Measurements from ENCODE around the gene CHCHD4. TPM values are rescaled to one million over a fixed set of nuclear protein-coding genes. Genes with fewer than 3 reads are reported as not detected.
A peak's percentile ranks its signal among the peaks of the same experiment; 100 is the strongest.

CHCHD4 gene
- polyA plus RNA-seq, 3 donors = 6.5 to 13.8 (median 13.6) TPM

DNA sequence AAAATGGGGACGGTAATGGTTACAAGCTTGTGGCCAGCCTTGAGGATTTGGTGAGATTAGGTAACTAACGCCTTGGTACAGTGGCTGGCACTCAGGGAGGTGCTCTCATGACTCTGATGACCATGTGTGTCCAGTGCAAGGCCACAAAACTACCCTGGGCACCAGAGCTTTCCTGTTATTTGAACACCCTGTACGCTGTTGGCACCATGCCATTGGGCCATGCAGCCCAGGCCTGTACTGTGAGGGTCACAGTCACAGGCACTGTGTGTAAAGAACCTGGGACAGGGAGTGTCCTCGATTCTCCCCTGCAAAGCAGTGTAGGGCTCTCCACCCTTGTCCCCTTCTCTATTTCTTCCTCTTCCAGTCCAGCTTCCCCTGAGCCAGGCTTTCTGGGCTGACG, 6.5 kb upstream of the CHCHD4 start:
- H3K79me2 ChIP-seq (ENCODE audit: insufficient read depth, low read length) = peaks cover 29% of the 10 kb centered on the region
- H3K9ac ChIP-seq (ENCODE audit: insufficient read depth, low read length, poor library complexity, severe bottlenecking) = no peak overlapping the region
- peaks cover 81 to 92% of the 10 kb centered on the region in 2 donors for H3K36me3 Mint-ChIP-seq
- no peak for DNase-seq
- H3K9me3 ChIP-seq (replicated peaks in 1 of 2; ENCODE audit: control insufficient read depth in 1 of 2, insufficient read depth in 1 of 2, low read length in 2 of 2) = no peaks in the 10 kb centered on the region
- TF ChIP-seq, protein P1, sequence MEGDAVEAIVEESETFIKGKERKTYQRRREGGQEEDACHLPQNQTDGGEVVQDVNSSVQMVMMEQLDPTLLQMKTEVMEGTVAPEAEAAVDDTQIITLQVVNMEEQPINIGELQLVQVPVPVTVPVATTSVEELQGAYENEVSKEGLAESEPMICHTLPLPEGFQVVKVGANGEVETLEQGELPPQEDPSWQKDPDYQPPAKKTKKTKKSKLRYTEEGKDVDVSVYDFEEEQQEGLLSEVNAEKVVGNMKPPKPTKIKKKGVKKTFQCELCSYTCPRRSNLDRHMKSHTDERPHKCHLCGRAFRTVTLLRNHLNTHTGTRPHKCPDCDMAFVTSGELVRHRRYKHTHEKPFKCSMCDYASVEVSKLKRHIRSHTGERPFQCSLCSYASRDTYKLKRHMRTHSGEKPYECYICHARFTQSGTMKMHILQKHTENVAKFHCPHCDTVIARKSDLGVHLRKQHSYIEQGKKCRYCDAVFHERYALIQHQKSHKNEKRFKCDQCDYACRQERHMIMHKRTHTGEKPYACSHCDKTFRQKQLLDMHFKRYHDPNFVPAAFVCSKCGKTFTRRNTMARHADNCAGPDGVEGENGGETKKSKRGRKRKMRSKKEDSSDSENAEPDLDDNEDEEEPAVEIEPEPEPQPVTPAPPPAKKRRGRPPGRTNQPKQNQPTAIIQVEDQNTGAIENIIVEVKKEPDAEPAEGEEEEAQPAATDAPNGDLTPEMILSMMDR (IDR thresholded peaks at IDR 0.05) = no peak
- intact Hi-C loops (cut with micrococcal nuclease) = no loop called here
- H3K27ac ChIP-seq (ENCODE audit: low read depth in 1 of 2, low read length in 2 of 2) = peak overlapping the region in 1 of 2 donors; percentile 8
- H3K27me3 Mint-ChIP-seq (ENCODE audit: low read depth in 3 of 3) = peaks cover 1 to 2% (median 2%) of the 10 kb centered on the region in 3 donors
- no peak overlapping the region for H3K4me3 ChIP-seq (replicated peaks in 1 of 3; ENCODE audit: low read depth in 2 of 3, low read length in 3 of 3)
- H3K4me2 ChIP-seq (replicated peaks; ENCODE audit: extremely low read depth, low read length, poor library complexity, severe bottlenecking) = no peak overlapping the region
- no peaks in the 10 kb centered on the region for H3K9me3 Mint-ChIP-seq
- no peak overlapping the region for H3K4me3 Mint-ChIP-seq
- H3K4me1 Mint-ChIP-seq = peaks cover 21% of the 10 kb centered on the region
- peaks cover 67 to 90% of the 10 kb centered on the region in 2 donors for H3K36me3 ChIP-seq (replicated peaks in 1 of 2; ENCODE audit: control insufficient read depth in 1 of 2, insufficient read depth in 2 of 2, low read length in 2 of 2)
- H3K4me1 ChIP-seq (ENCODE audit: control insufficient read depth in 1 of 2, insufficient read depth in 2 of 2, low read length in 2 of 2) = peaks cover 7% of the 10 kb centered on the region in 2 donors
- peaks cover 36% of the 10 kb centered on the region for H4K20me1 ChIP-seq (ENCODE audit: insufficient read depth, low read length)
- H3K27me3 ChIP-seq (ENCODE audit: control insufficient read depth in 2 of 2, insufficient read depth in 2 of 2, low read length in 2 of 2) = no peaks in the 10 kb centered on the region
- no peak overlapping the region for H2AFZ ChIP-seq (ENCODE audit: insufficient read depth, low read depth, low read length, poor library complexity, severe bottlenecking)
- peak overlapping the region in 1 of 7 donors; percentile 2 for H3K27ac Mint-ChIP-seq
- WGBS (ENCODE audit: insufficient coverage) = 80% methylated on average over 2 of the region's 5 CpGs

DNA sequence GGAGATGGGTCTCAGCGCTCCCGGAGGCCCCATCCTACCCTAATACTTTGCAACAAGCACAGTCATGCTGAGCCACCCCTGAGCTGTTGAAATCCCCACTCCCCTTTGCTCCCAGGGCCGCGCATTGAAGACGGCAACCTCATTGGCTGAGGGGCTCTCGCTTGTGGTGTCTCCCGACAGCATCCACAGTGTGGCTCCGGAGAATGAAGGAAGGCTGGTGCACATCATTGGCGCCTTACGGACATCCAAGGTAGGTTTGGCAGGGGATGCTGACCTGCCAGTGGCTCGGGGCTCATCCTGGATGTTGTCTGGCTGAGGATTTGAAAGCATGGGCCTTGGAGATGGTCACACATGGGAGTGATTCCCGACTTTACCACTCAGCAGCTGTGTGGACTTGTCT, 6.0 kb upstream of the CHCHD4 start:
- peaks cover 25% of the 10 kb centered on the region for H3K4me1 Mint-ChIP-seq
- DNase-seq = no peak
- intact Hi-C loops (cut with micrococcal nuclease) = no loop called here
- Histone ChIP-seq H3K4me2 (replicated peaks; ENCODE audit: extremely low read depth, low read length, poor library complexity, severe bottlenecking) (no peak overlapping the region), H3K4me3 (replicated peaks in 1 of 3; ENCODE audit: low read depth in 2 of 3, low read length in 3 of 3) (no peak overlapping the region), H3K4me1 (ENCODE audit: control insufficient read depth in 1 of 2, insufficient read depth in 2 of 2, low read length in 2 of 2) (peaks cover 12% of the 10 kb centered on the region in 2 donors), H3K9me3 (replicated peaks in 1 of 2; ENCODE audit: control insufficient read depth in 1 of 2, insufficient read depth in 1 of 2, low read length in 2 of 2) (no peaks in the 10 kb centered on the region), H3K27ac (ENCODE audit: low read depth in 1 of 2, low read length in 2 of 2) (peak overlapping the region in 1 of 2 donors; percentile 8), H3K27me3 (ENCODE audit: control insufficient read depth in 2 of 2, insufficient read depth in 2 of 2, low read length in 2 of 2) (no peaks in the 10 kb centered on the region), H3K79me2 (ENCODE audit: insufficient read depth, low read length) (peaks cover 33% of the 10 kb centered on the region), H2AFZ (ENCODE audit: insufficient read depth, low read depth, low read length, poor library complexity, severe bottlenecking) (no peak overlapping the region), H4K20me1 (ENCODE audit: insufficient read depth, low read length) (peaks cover 41% of the 10 kb centered on the region), H3K36me3 (replicated peaks in 1 of 2; ENCODE audit: control insufficient read depth in 1 of 2, insufficient read depth in 2 of 2, low read length in 2 of 2) (peaks cover 63 to 85% of the 10 kb centered on the region in 2 donors), H3K9ac (ENCODE audit: insufficient read depth, low read length, poor library complexity, severe bottlenecking) (no peak overlapping the region)
- no peak overlapping the region for H3K4me3 Mint-ChIP-seq
- WGBS (ENCODE audit: insufficient coverage) = 99% methylated on average over 10 of the region's 12 CpGs
- no peaks in the 10 kb centered on the region for H3K9me3 Mint-ChIP-seq
- TF ChIP-seq, protein P1 (IDR thresholded peaks at IDR 0.05) = no peak
- peak overlapping the region in 1 of 7 donors; percentile 15 for H3K27ac Mint-ChIP-seq
- peaks cover 1 to 2% (median 2%) of the 10 kb centered on the region in 3 donors for H3K27me3 Mint-ChIP-seq (ENCODE audit: low read depth in 3 of 3)
- H3K36me3 Mint-ChIP-seq = peaks cover 77 to 87% of the 10 kb centered on the region in 2 donors
